Thyroid gland (tissue), 4 donors: ENCODE results near the gene MTF1. TPM values are rescaled to one million over a fixed set of nuclear protein-coding genes. Genes with fewer than 3 reads are reported as not detected.

Source experiments
- DNase-seq, 2 donors: peaks; one replicate each; pipeline ENCODE4 v3.0.0-alpha.2; 2019
- H3K27ac ChIP-seq, 3 donors: fragments of 200-600 bp; sonication (generic); 1 replicate in 2 of 3; 2 replicates in 1 of 3; pipeline ENCODE4 v1.5.1; 2016 to 2019; ENCODE audit warnings: mild to moderate bottlenecking in 1 of 3, moderate library complexity in 1 of 3
- H3K27me3 ChIP-seq: fragments of 200-600 bp; sonication (generic); one replicate; pipeline ENCODE4 v1.5.1; 2019
- H3K36me3 ChIP-seq, 2 donors: fragments of 200-600 bp; sonication (generic); one replicate each; pipeline ENCODE4 v1.5.1; 2016 to 2019
- H3K4me1 ChIP-seq, 2 donors: fragments of 200-600 bp; sonication (generic); one replicate each; pipeline ENCODE4 v1.5.1; 2017 to 2019
- H3K4me3 ChIP-seq, 3 donors: fragments of 200-600 bp; sonication (generic); replicated peaks in 1 of 3; 1 replicate in 2 of 3; 2 replicates in 1 of 3; pipeline ENCODE4 v1.5.1; 2016; ENCODE audit warnings: mild to moderate bottlenecking in 1 of 3
- H3K9me3 ChIP-seq: fragments of 200-600 bp; sonication (generic); one replicate; pipeline ENCODE4 v1.5.1; 2017
- CTCF ChIP-seq, 6 experiments: fragments of 200-600 bp in 3 of 6; fragments of 450-650 bp in 3 of 6; sonication (generic) in 3 of 6; IDR thresholded peaks; one replicate each; pipeline ENCODE4 v1.5.1; 2016 to 2019; ENCODE audit warnings: antibody characterized with exemption in 6 of 6, mild to moderate bottlenecking in 2 of 6, inconsistent platforms in 1 of 6, moderate library complexity in 1 of 6
- POLR2A ChIP-seq, 2 donors: fragments of 450-650 bp; IDR thresholded peaks; one replicate each; pipeline ENCODE4 v1.6.1; 2017; ENCODE audit warnings: antibody characterized with exemption in 2 of 2, mild to moderate bottlenecking in 2 of 2, moderate library complexity in 1 of 2
- WGBS, 2 donors: methylation state at CpG; one replicate each; pipeline ENCODE4 v1.1.5; 2017; 5-methylcytosine and 5-hydroxymethylcytosine counted together
- intact Hi-C: fragments of 100-400 bp; cut with DNase I; formaldehyde crosslinking; loops from one replicate; pipeline ENCODE4 v1.15.1; 2023
- total RNA-seq, 4 donors: library from RNA; depleted of rRNA; stranded (reverse); fragments of >200 nt; gene quantifications; one replicate each; pipeline ENCODE4 v1.2.3, GENCODE V29; 2016

The MTF1 gene
- total RNA-seq, 4 donors from 2014 or later: 4.0 to 6.9 (median 5.7) TPM

DNA sequence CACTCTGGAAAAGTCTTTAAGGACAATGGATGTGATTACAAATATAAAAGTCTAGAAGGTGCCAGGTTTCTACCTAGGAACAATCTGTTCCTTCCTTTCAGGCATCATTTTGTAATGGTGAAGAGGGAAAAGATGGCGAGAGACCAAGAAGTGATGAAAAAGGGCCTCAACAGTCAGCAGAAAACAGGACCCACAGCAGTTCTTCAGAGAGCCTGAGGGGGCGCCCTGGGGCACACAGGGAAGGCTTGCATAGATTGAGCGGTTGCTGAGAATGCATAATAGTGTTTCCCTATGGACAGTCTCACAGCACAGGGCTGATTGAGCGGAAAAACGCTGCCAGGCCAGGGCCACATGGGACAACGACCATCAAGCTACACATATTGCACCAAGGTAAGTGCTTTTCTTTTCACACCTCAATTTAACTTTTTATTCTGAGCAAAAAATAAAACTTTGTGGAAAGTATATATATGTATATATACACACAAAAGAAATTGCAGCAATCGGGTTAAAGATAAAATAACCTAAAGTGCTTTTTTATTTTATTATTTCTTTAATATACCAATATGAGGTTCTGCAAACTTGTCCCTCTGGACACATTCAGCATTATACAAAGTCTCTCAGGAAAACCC is 48.3 kb downstream of the MTF1 start:
- Histone ChIP-seq H3K27me3 (no peaks in the 10 kb centered on the region), H3K4me1 (peaks cover 13 to 17% of the 10 kb centered on the region in 2 donors), H3K9me3 (no peaks in the 10 kb centered on the region), H3K36me3 (peaks cover 1 to 3% of the 10 kb centered on the region in 2 donors), H3K27ac (no peak overlapping the region), H3K4me3 (no peak overlapping the region)
- intact Hi-C loops: no loop called here
- TF ChIP-seq POLR2A (IDR thresholded peaks at IDR 0.05) (no peak), CTCF (IDR thresholded peaks at IDR 0.05) (peak; percentile 43 to 80 (median 56))
- peak; percentile 50 to 62 for DNase-seq
- 37 to 39% methylated on average over 7 of the region's 7 CpGs for WGBS, 2 donors

GRCh38 chr1:37809942-37810341 is 49.5 kb downstream of the MTF1 start:
- peaks cover 13 to 17% of the 10 kb centered on the region in 2 donors for H3K4me1 ChIP-seq
- no peak for DNase-seq
- WGBS, 2 donors: 37 to 51% methylated on average over 2 of the region's 2 CpGs
- H3K4me3 ChIP-seq: no peak overlapping the region
- H3K36me3 ChIP-seq: peaks cover 13 to 15% of the 10 kb centered on the region in 2 donors
- TF ChIP-seq CTCF (IDR thresholded peaks at IDR 0.05): no peak
- TF ChIP-seq POLR2A (IDR thresholded peaks at IDR 0.05): no peak
- intact Hi-C loops: loop anchor here (5.0 to 10.0 kb wide), 3 partner anchors 52 to 215 kb away; partner anchors contain the start of genes CDCA8 and GNL2
- H3K27me3 ChIP-seq: no peaks in the 10 kb centered on the region
- peak overlapping the region in 2 of 3 donors; percentile 47 to 97 for H3K27ac ChIP-seq
- H3K9me3 ChIP-seq: no peaks in the 10 kb centered on the region

DNA sequence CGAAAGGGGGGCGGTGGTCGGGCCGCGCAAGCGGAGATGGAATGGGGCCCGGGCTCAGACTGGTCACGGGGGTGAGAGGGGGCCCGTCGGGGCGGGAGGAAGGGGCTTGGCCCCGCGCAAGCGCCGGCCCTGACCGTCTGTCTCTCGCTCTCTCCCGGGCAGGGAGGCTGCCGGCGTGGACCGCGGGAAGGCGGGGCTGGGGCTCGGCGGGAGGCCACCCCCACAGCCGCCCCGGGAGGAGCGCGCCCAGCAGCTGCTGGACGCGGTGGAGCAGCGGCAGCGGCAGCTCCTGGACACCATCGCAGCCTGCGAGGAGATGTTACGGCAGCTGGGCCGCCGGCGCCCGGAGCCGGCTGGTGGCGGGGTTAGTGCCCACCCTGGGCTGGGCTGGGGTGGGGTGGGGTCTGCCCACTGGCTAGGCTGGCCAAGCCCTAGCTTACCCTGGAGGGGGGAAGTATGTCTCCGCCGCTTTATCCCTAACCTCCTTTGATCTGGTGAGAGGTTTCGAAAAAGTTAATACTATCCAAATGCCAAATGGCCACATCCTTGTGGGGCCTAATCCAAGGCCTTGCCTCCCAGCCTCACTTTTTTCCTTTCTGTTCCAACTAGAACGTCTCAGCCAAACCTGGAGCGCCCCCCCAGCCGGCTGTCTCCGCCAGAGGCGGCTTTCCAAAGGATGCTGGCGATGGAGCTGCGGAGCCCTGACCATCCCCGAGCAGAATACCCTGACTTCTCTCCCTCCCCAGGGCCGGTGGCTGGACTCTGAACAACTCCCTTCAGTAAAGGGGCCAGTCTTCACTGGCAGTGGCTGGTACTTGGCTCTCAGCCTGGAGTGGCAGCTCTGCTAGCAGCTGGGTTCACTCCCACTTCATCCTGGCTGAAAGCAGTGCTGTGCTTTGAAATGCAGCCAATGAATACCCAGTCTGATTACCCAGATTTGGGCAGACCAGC is 50.7 kb downstream of the MTF1 start:
- Histone ChIP-seq H3K4me3 (peak overlapping the region; percentile 60 to 86 (median 84)), H3K27ac (peak overlapping the region; percentile 80 to 97 (median 88)), H3K27me3 (no peaks in the 10 kb centered on the region), H3K9me3 (no peaks in the 10 kb centered on the region), H3K4me1 (peaks cover 13 to 17% of the 10 kb centered on the region in 2 donors), H3K36me3 (peaks cover 26 to 28% of the 10 kb centered on the region in 2 donors)
- peak; percentile 83 to 85 for DNase-seq
- TF ChIP-seq CTCF (IDR thresholded peaks at IDR 0.05) (no peak), POLR2A (IDR thresholded peaks at IDR 0.05) (peak in 1 of 2 donors; percentile 22)
- 0% methylated on average over 8 to 25 of the region's 54 CpGs for WGBS, 2 donors
- intact Hi-C loops: loop anchor here (5.0 to 10.0 kb wide), 3 partner anchors 54 to 214 kb away; partner anchors contain the start of genes CDCA8 and GNL2

DNA sequence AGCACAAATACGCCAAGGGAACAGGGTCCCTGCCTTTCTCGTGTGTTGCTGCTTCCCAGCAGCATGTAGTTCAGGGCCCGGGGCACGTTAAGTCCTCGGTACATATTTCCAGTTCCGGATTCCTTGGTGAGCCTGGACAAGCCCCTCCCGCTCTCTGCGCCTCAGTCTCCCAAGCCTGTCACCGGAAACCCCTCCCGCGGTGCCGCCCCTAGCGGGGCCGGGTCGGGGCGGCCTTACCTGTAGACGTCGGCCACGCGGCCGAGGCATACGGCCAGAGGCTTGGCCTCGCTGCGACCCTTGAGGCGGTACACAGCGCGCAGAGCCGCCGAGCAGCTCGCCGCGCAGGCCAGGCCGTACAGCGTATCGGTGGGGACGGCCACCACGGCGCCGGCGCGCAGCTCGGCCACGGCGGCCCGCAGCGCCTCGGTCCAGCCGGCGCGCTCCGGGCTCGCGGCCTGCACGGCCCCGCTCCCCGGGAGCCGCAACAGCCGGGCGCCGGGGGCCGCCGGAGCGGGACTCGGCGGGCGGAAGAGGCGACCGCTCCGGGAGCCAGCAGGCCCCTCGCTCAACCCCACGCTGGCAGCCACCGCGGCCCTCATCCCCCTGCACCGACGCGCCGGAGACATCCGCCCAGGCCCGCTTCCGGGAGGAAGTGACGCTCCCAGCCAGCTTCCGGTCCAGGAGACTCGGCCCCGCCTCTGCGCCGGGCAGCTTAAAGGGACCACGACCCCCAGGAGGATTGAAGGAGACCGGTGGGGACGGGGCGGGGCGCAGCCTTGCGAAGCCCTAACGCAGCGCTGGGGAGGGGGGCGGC is 51.6 kb downstream of the MTF1 start, which contains the start of the genes C1orf122 and YRDC:
Gene C1orf122, plus strand, starts transcription at position 236 of the 814 bp plus-strand sequence. CDS start 615 bp downstream, outside the sequence.
Gene YRDC, minus strand, starts transcription at position 654 of the 814 bp plus-strand sequence. Its CDS starts 28 bp downstream, at position 626.
- H3K27ac ChIP-seq: peak within 1 kb of the TSS; percentile 80 to 97 (median 88)
- H3K36me3 ChIP-seq: peaks cover 32 to 35% of the 10 kb centered on the region in 2 donors
- no peaks in the 10 kb centered on the region for H3K9me3 ChIP-seq
- TF ChIP-seq POLR2A (IDR thresholded peaks at IDR 0.05) (peak; percentile 30 to 80), CTCF (IDR thresholded peaks at IDR 0.05) (no peak)
- 0 to 1% methylated on average over 12 to 24 of the region's 95 CpGs for WGBS, 2 donors
- H3K4me3 ChIP-seq: peak within 1 kb of the TSS; percentile 84 to 86 (median 85)
- intact Hi-C loops: loop anchor here (5.0 to 10.0 kb wide), 3 partner anchors 55 to 213 kb away; partner anchors contain the start of genes CDCA8 and GNL2
- no peaks in the 10 kb centered on the region for H3K27me3 ChIP-seq
- DNase-seq: peak; percentile 94 to 95
- H3K4me1 ChIP-seq: peaks cover 13 to 17% of the 10 kb centered on the region in 2 donors
